HEK293T (cell line): ENCODE measurements around the gene BTBD9.

Experiments
- CTCF ChIA-PET: fragments of 350-600 bp; formaldehyde crosslinking; extraction: SDS; loops from one replicate; lab custom pipeline; 2021; ENCODE audit warnings: antibody characterized with exemption, inconsistent platforms; lab: Yijun Ruan, JAX
- POLR2A ChIA-PET: fragments of 350-600 bp; formaldehyde crosslinking; extraction: SDS; loops from one replicate; lab custom pipeline; 2020; ENCODE audit warnings: antibody characterized with exemption, inconsistent platforms; lab: Yijun Ruan, JAX
- DNase-seq: peaks from one replicate; pipeline ENCODE4 v3.0.0; 2012; ENCODE audit warnings: mixed read lengths; ENCODE audit errors: extremely low spot score
- ARNT ChIP-seq: fragments of 450-650 bp; IDR thresholded peaks from 2 replicates; pipeline ENCODE4 v1.6.1; 2017; ENCODE audit warnings: mild to moderate bottlenecking
- BHLHE40 ChIP-seq: fragments of 450-650 bp; IDR thresholded peaks from 2 replicates; pipeline ENCODE4 v1.6.1; 2016; ENCODE audit warnings: mild to moderate bottlenecking, moderate library complexity, borderline replicate concordance
- CTBP1 ChIP-seq: fragments of 450-650 bp; IDR thresholded peaks from 2 replicates; pipeline ENCODE4 v1.6.1; 2016; ENCODE audit warnings: borderline replicate concordance
- ELF4 ChIP-seq: fragments of 450-650 bp; IDR thresholded peaks from 2 replicates; pipeline ENCODE4 v1.6.1; 2017; ENCODE audit warnings: antibody characterized with exemption
- FOXA1 ChIP-seq: fragments of 450-650 bp; IDR thresholded peaks from 2 replicates; pipeline ENCODE4 v1.6.1; 2016; ENCODE audit warnings: mild to moderate bottlenecking
- FOXK2 ChIP-seq: fragments of 450-650 bp; IDR thresholded peaks from 2 replicates; pipeline ENCODE4 v1.6.1; 2016; ENCODE audit warnings: mild to moderate bottlenecking
- FOXM1 ChIP-seq: fragments of 450-650 bp; IDR thresholded peaks from 2 replicates; pipeline ENCODE4 v1.6.1; 2017; ENCODE audit warnings: mild to moderate bottlenecking, borderline replicate concordance
- HDGF ChIP-seq: fragments of 450-650 bp; IDR thresholded peaks from 2 replicates; pipeline ENCODE4 v1.6.1; 2017; ENCODE audit warnings: antibody characterized with exemption, borderline replicate concordance
- L3MBTL2 ChIP-seq: fragments of 450-650 bp; conservative IDR thresholded peaks from 2 replicates; pipeline ENCODE4 v1.6.1; 2016; ENCODE audit warnings: mild to moderate bottlenecking
- LEF1 ChIP-seq: fragments of 450-650 bp; IDR thresholded peaks from 2 replicates; pipeline ENCODE4 v1.6.1; 2017; ENCODE audit warnings: mild to moderate bottlenecking, borderline replicate concordance
- NFRKB ChIP-seq: fragments of 450-650 bp; IDR thresholded peaks from 2 replicates; pipeline ENCODE4 v1.6.1; 2016; ENCODE audit warnings: mild to moderate bottlenecking, moderate library complexity
- PKNOX1 ChIP-seq: fragments of 450-650 bp; IDR thresholded peaks from 2 replicates; pipeline ENCODE4 v1.6.1; 2016
- SP1 ChIP-seq: fragments of 450-650 bp; IDR thresholded peaks from 2 replicates; pipeline ENCODE4 v1.6.1; 2017
- SUZ12 ChIP-seq: fragments of 450-650 bp; IDR thresholded peaks from 2 replicates; pipeline ENCODE4 v1.6.1; 2016; ENCODE audit warnings: mild to moderate bottlenecking
- TARDBP ChIP-seq: fragments of 450-650 bp; IDR thresholded peaks from 2 replicates; pipeline ENCODE4 v1.6.1; 2016
- ZNF384 ChIP-seq: fragments of 450-650 bp; IDR thresholded peaks from 2 replicates; pipeline ENCODE4 v1.6.1; 2016

BTBD9 gene

DNA sequence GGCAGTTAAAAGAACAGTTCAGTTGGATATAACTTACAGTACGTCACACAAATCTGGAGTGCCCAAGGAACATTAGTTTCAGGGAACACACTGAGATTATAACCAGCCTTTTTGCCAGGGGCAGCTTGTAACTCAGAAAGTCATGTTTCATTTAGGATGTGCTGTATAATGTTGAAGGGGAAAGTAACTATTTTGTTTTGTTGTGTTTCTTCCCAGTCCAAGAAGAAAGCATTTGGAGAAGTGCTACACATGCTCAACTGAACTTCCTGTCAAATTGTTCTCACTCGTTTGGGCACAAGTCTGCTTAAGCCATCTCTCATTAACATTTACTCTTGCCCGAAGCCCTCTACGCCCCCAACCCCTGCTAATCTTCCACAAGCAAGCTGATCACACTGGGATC lies 157.9 kb downstream of the BTBD9 start:
- CTCF ChIA-PET = interaction anchor here (1.4 kb wide), 1 partner anchor 12 kb away, joined by 6 read pairs; no protein-coding TSS in a partner anchor
- DNase-seq = no peak
- POLR2A ChIA-PET = no interaction called here
- no peak for TF ChIP-seq LEF1
- TF ChIP-seq FOXK2 = no peak
- no peak for TF ChIP-seq SP1
- TF ChIP-seq BHLHE40 = no peak
- TF ChIP-seq FOXM1 = no peak
- no peak for TF ChIP-seq ZNF384
- no peak for TF ChIP-seq SUZ12
- no peak for TF ChIP-seq NFRKB
- TF ChIP-seq HDGF = no peak
- TF ChIP-seq ELF4 = no peak
- no peak for TF ChIP-seq PKNOX1
- no peak for TF ChIP-seq ARNT
- TF ChIP-seq CTBP1 = no peak
- TF ChIP-seq FOXA1 = no peak
- no peak for TF ChIP-seq L3MBTL2

DNA sequence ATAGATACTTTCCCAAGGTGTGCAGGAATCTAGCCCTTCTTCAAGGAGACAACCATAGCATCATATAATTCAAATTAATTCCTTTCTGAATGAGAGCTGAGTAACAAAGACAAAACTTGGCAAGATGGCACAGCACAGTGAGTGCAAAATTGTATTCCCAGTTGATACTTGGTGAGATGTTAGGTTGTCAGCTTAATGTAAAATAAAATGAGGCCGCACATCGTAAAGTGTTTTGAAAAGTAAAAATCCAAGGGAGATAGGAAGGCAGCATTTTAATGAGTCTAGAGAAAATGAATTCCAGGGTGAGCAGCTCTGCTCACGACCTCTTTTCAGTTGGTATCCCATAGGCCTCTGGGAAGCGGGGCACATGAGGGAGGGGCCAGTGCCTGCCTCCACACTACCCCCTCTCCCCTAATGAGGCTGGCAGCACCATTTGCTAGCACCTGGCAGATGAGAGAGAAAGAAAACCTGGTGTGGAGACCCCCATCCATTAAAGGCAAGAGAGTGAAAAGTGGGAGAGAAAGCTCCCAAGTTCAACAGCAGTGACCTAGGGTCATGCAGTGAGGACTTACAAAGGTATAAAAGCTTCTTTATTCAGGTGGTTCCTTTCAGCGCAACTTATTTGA lies 158.4 kb downstream of the BTBD9 start:
- POLR2A ChIA-PET = no interaction called here
- CTCF ChIA-PET = interaction anchor here (1.6 kb wide), 1 partner anchor 10 kb away, joined by 4 read pairs; no protein-coding TSS in a partner anchor
- DNase-seq = no peak
- no peak for TF ChIP-seq ZNF384
- TF ChIP-seq TARDBP = no peak
- TF ChIP-seq ARNT = no peak
- TF ChIP-seq NFRKB = no peak
- no peak for TF ChIP-seq FOXK2
- no peak for TF ChIP-seq BHLHE40
- no peak for TF ChIP-seq HDGF
- TF ChIP-seq FOXA1 = no peak
- no peak for TF ChIP-seq SUZ12

GRCh38 chr6:38480036-38480435 lies 159.7 kb downstream of the BTBD9 start:
- ChIA-PET POLR2A (no interaction called here), CTCF (interaction anchor here (1.6 kb wide), 1 partner anchor 9 kb away, joined by 4 read pairs; no protein-coding TSS in a partner anchor)
- no peak for DNase-seq
- no peak for TF ChIP-seq SUZ12
- TF ChIP-seq FOXK2 = no peak
- no peak for TF ChIP-seq FOXM1
- TF ChIP-seq CTBP1 = no peak
- no peak for TF ChIP-seq HDGF
- TF ChIP-seq FOXA1 = no peak

GRCh38 chr6:38479331-38479730 lies 160.4 kb downstream of the BTBD9 start:
- ChIA-PET CTCF (no interaction called here), POLR2A (no interaction called here)
- no peak for DNase-seq
- no peak for TF ChIP-seq NFRKB
- TF ChIP-seq ELF4 = no peak
- TF ChIP-seq ARNT = no peak
- no peak for TF ChIP-seq SP1
- TF ChIP-seq PKNOX1 = no peak
- no peak for TF ChIP-seq FOXA1
- TF ChIP-seq LEF1 = no peak
- TF ChIP-seq ZNF384 = no peak
- no peak for TF ChIP-seq FOXM1
- TF ChIP-seq FOXK2 = no peak
- no peak for TF ChIP-seq SUZ12
- TF ChIP-seq L3MBTL2 = no peak

DNA sequence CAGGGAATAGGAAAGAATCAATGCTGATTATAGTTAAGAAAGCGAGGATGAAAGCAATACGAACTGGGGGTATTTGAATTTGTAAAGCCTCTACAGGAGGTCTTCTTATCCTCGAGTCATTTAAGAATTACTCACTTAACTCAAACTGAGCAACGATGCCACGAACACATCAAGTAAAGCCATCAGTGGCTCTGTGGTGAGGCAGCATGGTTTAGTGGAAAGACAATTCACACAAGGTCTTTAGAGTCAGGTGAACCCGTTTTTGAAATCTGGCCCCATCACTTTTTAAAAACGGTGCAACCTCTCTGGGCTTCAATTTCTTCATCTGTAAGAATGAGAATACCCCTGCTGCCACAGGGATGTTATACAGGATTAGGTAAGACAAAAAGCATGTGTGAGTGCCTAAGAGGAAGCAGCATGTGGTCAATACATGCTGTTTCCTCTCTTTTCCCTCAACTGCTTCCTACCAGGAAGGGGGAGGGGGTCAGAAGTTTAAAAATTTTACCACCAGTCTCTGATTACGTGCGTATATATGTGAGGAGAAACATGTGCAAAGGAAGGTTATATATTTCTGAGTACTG lies 162.0 kb downstream of the BTBD9 start:
- POLR2A ChIA-PET = no interaction called here
- no peak for DNase-seq
- CTCF ChIA-PET = no interaction called here
- TF ChIP-seq SP1 (no peak), L3MBTL2 (0 out of 2 replicates have a peak, but pooled peaks have one; percentile 13)

DNA sequence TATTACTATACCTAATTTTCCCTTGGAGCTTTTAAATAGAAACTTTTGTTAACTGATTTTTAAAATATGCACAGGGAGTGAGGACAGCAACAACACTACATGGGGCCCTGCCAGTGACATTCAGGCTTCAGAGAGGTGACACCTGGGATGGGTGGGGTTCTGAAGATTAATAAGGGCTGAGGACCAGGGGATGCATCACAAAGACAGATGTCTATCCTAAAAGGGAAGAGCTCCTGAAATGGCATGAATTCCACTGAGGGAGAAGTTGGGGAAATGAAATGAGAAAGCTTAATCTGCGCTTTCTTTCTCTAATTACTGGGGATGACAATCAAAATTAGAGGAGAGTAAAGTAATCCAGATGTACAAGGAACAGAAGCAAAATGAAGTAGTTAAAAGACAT lies 162.8 kb downstream of the BTBD9 start:
- TF ChIP-seq FOXM1 (no peak), L3MBTL2 (no peak), SUZ12 (no peak), ELF4 (no peak), LEF1 (no peak), CTBP1 (no peak), ZNF384 (no peak), ARNT (no peak), SP1 (no peak), PKNOX1 (no peak), TARDBP (no peak), BHLHE40 (no peak), NFRKB (no peak), FOXK2 (no peak), HDGF (no peak), FOXA1 (no peak)
- ChIA-PET CTCF (no interaction called here), POLR2A (no interaction called here)
- no peak for DNase-seq
